ENCODE results near the gene ATP5PD. TPM values are rescaled to one million over a fixed set of nuclear protein-coding genes. Genes with fewer than 3 reads are reported as not detected.
A peak's percentile ranks its signal among the peaks of the same experiment; 100 is the strongest.

The ATP5PD gene
- total and polyA plus RNA-seq, 2 of the 8 experiments (the other 6 are each of a cell fraction or from before 2014, with no cell fraction given) = 335 to 407 TPM

DNA sequence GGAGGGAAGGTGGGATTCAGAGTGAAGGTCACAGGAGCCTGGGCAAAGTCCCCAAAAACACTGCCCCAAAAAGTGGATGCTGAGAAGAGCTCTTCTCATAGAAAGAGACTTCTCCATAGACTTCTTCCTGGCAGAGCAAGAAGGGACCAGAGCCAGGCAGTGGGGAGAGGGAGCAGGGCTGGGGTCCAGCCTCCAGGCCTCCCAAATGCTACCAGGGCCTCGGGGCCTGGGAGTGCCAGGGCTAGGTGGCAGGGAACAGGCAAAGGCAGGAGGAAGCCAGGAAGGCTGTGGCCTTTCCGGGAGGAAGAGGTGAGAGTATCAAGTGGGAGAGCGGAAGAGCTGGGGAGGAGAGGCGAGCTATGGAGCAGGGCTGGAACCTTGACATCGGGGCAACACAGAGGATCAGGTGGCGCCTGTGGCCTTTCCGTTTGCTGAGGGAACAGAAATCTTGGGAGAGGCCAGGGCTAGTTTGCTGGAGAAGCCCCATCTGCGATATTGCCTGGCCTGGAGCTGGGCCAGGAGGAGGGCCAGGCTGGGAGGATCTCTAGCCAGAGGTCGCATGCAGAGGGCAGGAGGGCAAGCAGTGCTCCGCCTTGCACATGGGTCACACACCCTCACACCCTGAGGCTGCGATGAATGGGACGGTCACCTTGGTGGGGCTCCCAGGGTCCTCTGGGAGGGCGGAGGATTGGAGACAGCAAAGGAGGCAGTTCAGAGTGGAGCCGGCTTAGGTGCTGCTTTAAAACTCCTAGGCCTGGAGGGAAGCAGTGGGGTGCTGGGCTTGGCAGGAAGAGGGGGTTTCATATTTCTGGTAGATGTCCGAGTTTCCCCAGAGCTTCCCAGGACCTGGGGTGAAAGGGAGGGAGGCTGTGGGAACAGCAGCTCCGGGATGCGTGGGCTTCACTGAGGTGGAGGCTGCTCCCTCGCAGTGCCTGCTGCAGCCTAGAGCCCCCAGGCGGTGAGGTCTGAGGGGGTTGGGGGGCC is 44.4 kb upstream of the ATP5PD start:
- peaks cover 3 to 34% (median 28%) of the 10 kb centered on the region in 4 experiments for H3K4me1 ChIP-seq (replicated peaks in 1 of 4; ENCODE audit: control insufficient read depth in 3 of 4, insufficient read depth in 4 of 4, low read length in 3 of 4)
- H3K79me2 ChIP-seq (ENCODE audit: control insufficient read depth in 1 of 2, insufficient read depth in 2 of 2, low read length in 2 of 2) = peaks cover 0 to 7% of the 10 kb centered on the region in 2 experiments; a peak in 2 of 4 replicates
- H3K4me2 ChIP-seq (ENCODE audit: insufficient read depth in 1 of 2, low read depth in 2 of 2, low read length in 2 of 2) = peak overlapping the region; percentile 44 to 46
- H2AFZ ChIP-seq (ENCODE audit: low read length) = no peak overlapping the region
- peak overlapping the region; percentile 14 for H4K91ac ChIP-seq (replicated peaks; ENCODE audit: insufficient read length, low read length)
- H3K4ac ChIP-seq (replicated peaks; ENCODE audit: insufficient read length, low read depth, low read length) = no peak overlapping the region
- no peaks in the 10 kb centered on the region; a peak in 1 of 8 replicates for H3K36me3 ChIP-seq (ENCODE audit: control insufficient read depth in 2 of 4, insufficient read depth in 4 of 4, low read length in 3 of 4)
- H2AK5ac ChIP-seq (ENCODE audit: low read depth, low read length) = peak overlapping the region; percentile 99; the same call in 1 of the 2 replicates
- no peak overlapping the region for H3K23ac ChIP-seq (ENCODE audit: insufficient read length)
- no peak for DNase-seq (ENCODE audit: low read depth in 1 of 2, low spot score in 2 of 2)
- FAIRE-seq = no peak
- H3K79me1 ChIP-seq (ENCODE audit: low read depth, low read length) = peaks cover 10% of the 10 kb centered on the region
- no peak overlapping the region for H2BK15ac ChIP-seq (ENCODE audit: low read length)
- peak overlapping the region; percentile 68; the same call in 1 of the 2 replicates for H2BK12ac ChIP-seq (ENCODE audit: low read depth, low read length)
- peak overlapping the region; percentile 28; the same call in 1 of the 2 replicates for H4K8ac ChIP-seq (ENCODE audit: extremely low read depth, insufficient read depth, low read length)
- no peak overlapping the region; a peak in 1 of 7 replicates for H3K9ac ChIP-seq (replicated peaks in 1 of 4; ENCODE audit: extremely low read depth in 1 of 4, low read depth in 3 of 4, low read length in 3 of 4)
- peak overlapping the region; percentile 79; the same call in 1 of the 2 replicates for H3K18ac ChIP-seq (ENCODE audit: extremely low read depth, low read length)
- no peaks in the 10 kb centered on the region for H3K27me3 ChIP-seq (replicated peaks in 1 of 4; ENCODE audit: control insufficient read depth in 3 of 4, extremely low read depth in 1 of 4, insufficient read depth in 3 of 4, low read length in 3 of 4)
- H3K56ac ChIP-seq (replicated peaks; ENCODE audit: insufficient read length, low read depth, low read length) = no peak overlapping the region
- CTCF ChIA-PET (ENCODE audit: partially characterized antibody) = interaction anchor here (0.6 to 6.8 kb wide), 13 partner anchors 10 to 363 kb away, joined by 3 to 81 read pairs (median 4); no protein-coding TSS in a partner anchor
- peak overlapping the region; percentile 34; the same call in 1 of the 2 replicates for H3K27ac ChIP-seq (ENCODE audit: low read depth, low read length)
- TF ChIP-seq ZNF274 (IDR thresholded peaks at IDR 0.05; ENCODE audit: borderline replicate concordance, extremely low read depth, low read length) (no peak), SRF (IDR thresholded peaks at IDR 0.05; ENCODE audit: low read depth, low read length) (no peak), EGR1 (IDR thresholded peaks at IDR 0.05; ENCODE audit: borderline replicate concordance, low read depth, low read length) (no peak), SIN3A (conservative IDR thresholded peaks at IDR 0.05 in 1 of 2, IDR thresholded peaks at IDR 0.05 in 1 of 2; ENCODE audit: low read depth in 1 of 2, low read length in 2 of 2) (no peak)
- TF ChIP-seq, protein P1, sequence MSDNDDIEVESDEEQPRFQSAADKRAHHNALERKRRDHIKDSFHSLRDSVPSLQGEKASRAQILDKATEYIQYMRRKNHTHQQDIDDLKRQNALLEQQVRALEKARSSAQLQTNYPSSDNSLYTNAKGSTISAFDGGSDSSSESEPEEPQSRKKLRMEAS (IDR thresholded peaks at IDR 0.05) = 0 out of 2 replicates have a peak, but pooled peaks have one; percentile 17
- no peak overlapping the region for H3K4me3 ChIP-seq (ENCODE audit: extremely low read depth in 1 of 4, insufficient read depth in 2 of 4, low read depth in 3 of 4, low read length in 4 of 4)
- H2BK5ac ChIP-seq (ENCODE audit: low read depth, low read length) = peak overlapping the region; percentile 58
- H4K5ac ChIP-seq (ENCODE audit: insufficient read length, low read depth, low read length) = no peak overlapping the region
- H2BK120ac ChIP-seq (replicated peaks; ENCODE audit: low read depth, low read length) = no peak overlapping the region
- no peaks in the 10 kb centered on the region for H3K9me3 ChIP-seq (ENCODE audit: insufficient read depth in 2 of 2, low read depth in 1 of 2, low read length in 1 of 2)
- peaks cover 12% of the 10 kb centered on the region for H3K23me2 ChIP-seq (ENCODE audit: low read depth, low read length)
- peaks cover 0 to 5% of the 10 kb centered on the region in 2 experiments for H4K20me1 ChIP-seq (replicated peaks in 1 of 2; ENCODE audit: control insufficient read depth in 1 of 2, insufficient read depth in 2 of 2, low read length in 2 of 2)
- POLR2A ChIA-PET (ENCODE audit: partially characterized antibody) = interaction anchor here (1.0 to 1.9 kb wide), 8 partner anchors 10 to 171 kb away, joined by 3 to 10 read pairs (median 4); partner anchors contain the start of genes ARMC7, MRPL58 and MRPS7
- no peak overlapping the region for H3K14ac ChIP-seq (ENCODE audit: insufficient read length)
- H2BK20ac ChIP-seq (ENCODE audit: low read length) = no peak overlapping the region
- 73% methylated on average over 19 of the region's 19 CpGs; no CpG with 5 or more reads in 1 of the 2 experiments for WGBS, 2 experiments (ENCODE audit: extremely low coverage in 1 of 2, insufficient coverage in 1 of 2, insufficient read length in 1 of 2, insufficient replicate concordance in 2 of 2, low coverage in 1 of 2, low lambda C conversion rate in 2 of 2, missing lambda C conversion rate in 1 of 2)
